Glutamatergic neuron (in vitro differentiated cells): ENCODE results near the gene SLC6A5. TPM values are rescaled to one million over a fixed set of nuclear protein-coding genes. Genes with fewer than 3 reads are reported as not detected.
A peak's percentile ranks its signal among the peaks of the same experiment; 100 is the strongest.

Experiments used
- DNase-seq: peaks from one replicate; pipeline ENCODE4 v3.0.0; 2022
- H3K27ac Mint-ChIP-seq: one replicate; pipeline ENCODE4 v1.8.0; 2020; ENCODE audit warnings: mild to moderate bottlenecking, mixed read lengths, inconsistent platforms; ENCODE audit not compliant: unreplicated experiment
- H3K27me3 Mint-ChIP-seq: one replicate; pipeline ENCODE4 v1.8.0; 2020; ENCODE audit warnings: mild to moderate bottlenecking, moderate library complexity, mixed read lengths, inconsistent platforms; ENCODE audit not compliant: unreplicated experiment
- H3K36me3 Mint-ChIP-seq: one replicate; pipeline ENCODE4 v1.8.0; 2020; ENCODE audit warnings: mild to moderate bottlenecking, mixed read lengths, inconsistent platforms; ENCODE audit not compliant: unreplicated experiment
- H3K4me1 Mint-ChIP-seq: one replicate; pipeline ENCODE4 v1.8.0; 2020; ENCODE audit warnings: mild to moderate bottlenecking, low read depth, mixed read lengths, inconsistent platforms; ENCODE audit not compliant: unreplicated experiment
- H3K4me3 Mint-ChIP-seq: one replicate; pipeline ENCODE4 v1.8.0; 2020; ENCODE audit warnings: mild to moderate bottlenecking, mixed read lengths, inconsistent platforms; ENCODE audit not compliant: unreplicated experiment
- H3K9me3 Mint-ChIP-seq: one replicate; pipeline ENCODE4 v1.8.0; 2020; ENCODE audit warnings: mild to moderate bottlenecking, moderate library complexity, mixed read lengths, inconsistent platforms; ENCODE audit not compliant: unreplicated experiment
- CTCF ChIP-seq: fragments of 200-600 bp; sonication (generic); IDR thresholded peaks from one replicate; pipeline ENCODE4 v1.5.0; 2021; ENCODE audit not compliant: partially characterized antibody, unreplicated experiment
- total RNA-seq: library from RNA; stranded (reverse); fragmentation: NEBNext Ultra II Directional; extraction: Animal tissue kit (Norgen Biotek cat#: 25700); gene quantifications from one replicate; pipeline ENCODE4 v1.2.1, GENCODE V29; 2021; ENCODE audit not compliant: unreplicated experiment

Gene SLC6A5
- total RNA-seq, 1 donor from 2014 or later: 0.05 TPM

DNA sequence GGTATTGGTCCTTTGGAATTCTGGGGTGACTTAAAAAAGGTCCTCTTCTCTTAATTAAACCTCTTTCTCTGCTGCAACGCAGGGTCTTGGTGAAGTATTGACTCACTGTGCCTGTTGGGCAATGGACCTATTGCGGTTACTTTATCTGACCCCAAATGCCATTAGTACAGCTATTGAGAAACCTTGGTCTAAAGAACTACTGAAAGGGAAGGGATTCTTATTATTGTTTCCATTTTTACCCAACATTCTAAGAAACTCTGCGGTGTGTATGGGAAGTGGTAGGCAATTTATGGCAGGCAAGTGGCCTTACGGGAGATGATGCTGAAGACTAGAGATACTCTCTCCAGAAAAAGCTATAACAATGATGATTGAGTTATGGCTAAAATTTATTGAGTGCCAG is 12.5 kb downstream of the SLC6A5 start:
- peaks cover under 1% of the 10 kb centered on the region for H3K9me3 Mint-ChIP-seq
- H3K36me3 Mint-ChIP-seq: no peaks in the 10 kb centered on the region
- peaks cover 22% of the 10 kb centered on the region for H3K4me1 Mint-ChIP-seq
- no peak overlapping the region for H3K27ac Mint-ChIP-seq
- H3K27me3 Mint-ChIP-seq: peaks cover 6% of the 10 kb centered on the region
- TF ChIP-seq CTCF: no peak
- DNase-seq: no peak
- H3K4me3 Mint-ChIP-seq: no peak overlapping the region

DNA sequence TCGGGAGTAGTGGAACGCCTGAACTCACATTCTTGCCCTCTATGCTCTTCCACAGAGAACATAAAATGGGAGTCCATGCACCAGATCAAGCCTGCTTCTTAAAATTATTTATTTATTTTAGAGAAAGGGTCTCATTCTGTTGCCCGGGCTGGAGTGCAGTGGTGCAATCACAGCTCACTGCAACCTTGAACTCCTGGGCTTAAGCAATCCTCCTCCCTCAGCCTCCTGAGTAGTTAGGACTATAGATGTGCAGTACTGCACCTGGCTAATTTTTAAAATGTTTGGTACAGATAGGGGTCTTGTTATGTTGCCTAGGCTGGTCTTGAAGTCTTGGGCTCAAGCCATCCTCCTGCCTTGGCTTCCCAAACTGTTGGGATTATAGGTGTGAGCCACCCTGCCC is 13.0 kb downstream of the SLC6A5 start:
- Mint-ChIP-seq H3K4me1 (peaks cover 25% of the 10 kb centered on the region), H3K27me3 (peaks cover 9% of the 10 kb centered on the region), H3K36me3 (no peaks in the 10 kb centered on the region), H3K9me3 (peaks cover 3% of the 10 kb centered on the region), H3K4me3 (no peak overlapping the region), H3K27ac (no peak overlapping the region)
- no peak for TF ChIP-seq CTCF
- no peak for DNase-seq

DNA sequence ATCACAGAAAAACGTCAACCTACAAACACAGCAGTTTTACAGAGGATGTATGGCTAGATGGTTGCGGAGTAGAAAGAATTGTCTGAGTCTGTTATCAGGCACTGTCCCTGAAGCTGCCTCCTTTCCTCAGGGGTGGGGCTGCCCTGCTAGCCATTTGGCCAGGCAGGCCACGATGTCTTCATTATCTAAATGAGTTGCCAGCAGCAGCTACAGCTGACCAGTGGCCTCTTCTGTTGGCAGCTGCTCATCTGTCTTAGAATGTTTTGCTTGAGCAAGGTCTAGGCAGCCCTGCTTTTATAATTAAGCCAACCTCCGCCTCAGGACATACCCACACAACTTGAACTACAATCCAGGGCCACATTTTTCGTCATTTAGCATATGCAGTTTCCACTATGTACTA is 17.5 kb downstream of the SLC6A5 start:
- Mint-ChIP-seq H3K27me3 (peaks cover 7% of the 10 kb centered on the region), H3K27ac (peak overlapping the region; percentile 65), H3K9me3 (peaks cover 3% of the 10 kb centered on the region), H3K36me3 (no peaks in the 10 kb centered on the region), H3K4me1 (peaks cover 9% of the 10 kb centered on the region), H3K4me3 (no peak overlapping the region)
- no peak for DNase-seq
- no peak for TF ChIP-seq CTCF

DNA sequence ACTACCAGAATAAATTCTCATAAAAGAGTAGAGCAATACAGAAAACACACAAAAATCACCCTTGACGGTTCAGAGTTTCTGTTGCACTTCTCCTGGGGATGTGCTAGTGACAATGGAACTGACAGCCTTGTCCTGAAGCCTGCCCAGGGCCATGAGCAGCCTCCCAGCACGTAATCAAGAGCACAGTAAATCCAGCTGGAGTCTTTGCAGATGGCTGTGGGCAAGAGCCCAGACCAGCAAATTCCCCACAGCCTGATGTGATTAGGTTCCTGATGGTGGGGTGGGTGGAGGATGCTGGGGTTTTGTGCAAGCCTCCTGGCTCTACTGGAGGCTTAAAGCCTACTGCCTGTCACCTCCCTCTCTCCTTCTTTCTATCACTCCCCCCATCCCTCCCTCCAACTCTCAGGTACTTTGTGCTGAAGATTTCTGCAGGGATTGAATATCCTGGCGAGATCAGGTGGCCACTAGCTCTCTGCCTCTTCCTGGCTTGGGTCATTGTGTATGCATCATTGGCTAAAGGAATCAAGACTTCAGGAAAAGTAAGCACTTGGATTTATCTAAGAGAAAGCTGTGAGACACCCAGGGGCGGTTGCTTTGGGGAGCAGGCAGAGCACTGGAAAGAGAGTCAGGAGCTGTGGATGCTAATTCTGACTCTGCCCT is 18.1 kb downstream of the SLC6A5 start:
- peaks cover 9% of the 10 kb centered on the region for H3K4me1 Mint-ChIP-seq
- H3K27me3 Mint-ChIP-seq: peaks cover 7% of the 10 kb centered on the region
- H3K9me3 Mint-ChIP-seq: peaks cover 3% of the 10 kb centered on the region
- no peaks in the 10 kb centered on the region for H3K36me3 Mint-ChIP-seq
- no peak for TF ChIP-seq CTCF
- DNase-seq: no peak
- peak overlapping the region; percentile 65 for H3K27ac Mint-ChIP-seq
- H3K4me3 Mint-ChIP-seq: no peak overlapping the region

DNA sequence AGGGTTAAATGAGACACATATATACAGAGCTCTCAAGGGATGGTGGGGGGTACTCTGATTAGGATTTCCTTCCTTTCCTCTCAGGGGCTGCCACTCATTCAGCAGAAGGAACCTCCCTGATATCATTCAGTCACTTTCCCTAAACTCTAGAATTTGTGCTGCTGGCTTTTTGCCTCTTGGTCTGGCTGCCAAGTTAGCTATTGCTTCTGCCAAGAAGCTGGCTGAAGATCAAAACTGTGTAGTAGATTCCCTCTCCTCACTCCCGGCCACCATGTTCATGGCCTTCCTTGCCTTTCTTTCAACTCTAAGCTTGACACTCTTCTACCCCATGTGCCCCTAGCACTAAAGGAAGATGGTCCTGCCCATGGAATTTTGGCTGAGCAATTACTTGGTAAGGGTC is 18.7 kb downstream of the SLC6A5 start:
- Mint-ChIP-seq H3K27me3 (peaks cover 7% of the 10 kb centered on the region), H3K4me1 (peaks cover 9% of the 10 kb centered on the region), H3K4me3 (no peak overlapping the region), H3K27ac (peak overlapping the region; percentile 17), H3K36me3 (no peaks in the 10 kb centered on the region), H3K9me3 (peaks cover 3% of the 10 kb centered on the region)
- TF ChIP-seq CTCF: no peak
- DNase-seq: no peak
